Testis (tissue), 3 donors: ENCODE data around the gene GRM2. TPM values are rescaled to one million over a fixed set of nuclear protein-coding genes. Genes with fewer than 3 reads are reported as not detected.

ENCODE experiments used
- DNase-seq: peaks from one replicate; pipeline ENCODE4 v3.0.0-alpha.2; 2019
- H3K27ac ChIP-seq, 2 donors: fragments of 200-600 bp; sonication (generic); one replicate each; pipeline ENCODE4 v1.5.1; 2019
- H3K27me3 ChIP-seq: fragments of 200-600 bp; sonication (generic); one replicate; pipeline ENCODE4 v1.5.1; 2019
- H3K36me3 ChIP-seq: fragments of 200-600 bp; sonication (generic); one replicate; pipeline ENCODE4 v1.5.1; 2017; ENCODE audit warnings: low read depth; ENCODE audit errors: missing control alignments
- H3K4me1 ChIP-seq: fragments of 200-600 bp; sonication (generic); one replicate; pipeline ENCODE4 v1.5.1; 2019
- H3K4me3 ChIP-seq, 2 donors: fragments of 200-600 bp; sonication (generic); one replicate each; pipeline ENCODE4 v1.5.1; 2017 to 2019
- H3K9me3 ChIP-seq: fragments of 200-600 bp; sonication (generic); one replicate; pipeline ENCODE4 v1.5.1; 2017
- CTCF ChIP-seq, 3 experiments: fragments of 450-650 bp in 2 of 3; fragments of 200-600 bp in 1 of 3; sonication (generic) in 1 of 3; IDR thresholded peaks; one replicate each; pipeline ENCODE4 v1.5.1; 2016 to 2019; ENCODE audit warnings: antibody characterized with exemption in 3 of 3, mild to moderate bottlenecking in 2 of 3, moderate library complexity in 1 of 3
- POLR2A ChIP-seq: fragments of 450-650 bp; IDR thresholded peaks from one replicate; pipeline ENCODE4 v1.6.1; 2017; ENCODE audit warnings: antibody characterized with exemption, mild to moderate bottlenecking, moderate library complexity
- WGBS, 2 donors: methylation state at CpG; one replicate each; pipeline ENCODE4 v1.1.5; 2018; 5-methylcytosine and 5-hydroxymethylcytosine counted together
- intact Hi-C: fragments of 100-400 bp; cut with DNase I; formaldehyde crosslinking; loops from one replicate; pipeline ENCODE4 v1.15.1; 2023; ENCODE audit warnings: low total_unique reads
- polyA plus RNA-seq: library from polyadenylated mRNA; stranded (reverse); fragments of 350-450 nt; fragmentation: Illumina TruSeq; extraction: RNeasy Lipid Tissue Mini Kit (QIAGEN cat#74804); gene quantifications from one replicate; pipeline ENCODE4 v1.2.3, GENCODE V29; 2014; ENCODE audit warnings: low read depth, low replicate concordance; ENCODE audit not compliant: insufficient read depth
- total RNA-seq, 2 donors: library from RNA; depleted of rRNA; stranded (reverse); fragments of >200 nt; gene quantifications; one replicate each; pipeline ENCODE4 v1.2.3, GENCODE V29; 2016

GRM2 gene
- total and polyA plus RNA-seq, 3 donors from 2014 or later = 10.7 to 34.7 (median 16.9) TPM

- 61 to 68% methylated on average over 3 to 4 of the region's 4 CpGs for WGBS, 2 donors
- intact Hi-C loops = no loop called here
- DNase-seq = no peak
These were observed 2.8 kb downstream of the GRM2 start for GRCh38 chr3:51709675-51710074.

GRCh38 chr3:51710631-51711351 is 3.9 kb downstream of the GRM2 start:
- Histone ChIP-seq H3K27me3 (no peaks in the 10 kb centered on the region), H3K36me3 (no peaks in the 10 kb centered on the region), H3K4me1 (peaks cover 6% of the 10 kb centered on the region), H3K9me3 (no peaks in the 10 kb centered on the region), H3K4me3 (no peak overlapping the region), H3K27ac (no peak overlapping the region)
- WGBS, 2 donors = 79 to 90% methylated on average over 9 to 10 of the region's 10 CpGs
- intact Hi-C loops = no loop called here
- DNase-seq = no peak
- TF ChIP-seq POLR2A (no peak), CTCF (IDR thresholded peaks at IDR 0.05) (no peak)

More at GRCh38 chr3:51709675-51710074, 2.8 kb downstream of the GRM2 start:
- no peak overlapping the region for H3K4me3 ChIP-seq
- H3K27me3 ChIP-seq = no peaks in the 10 kb centered on the region
- H3K36me3 ChIP-seq = no peaks in the 10 kb centered on the region
- no peaks in the 10 kb centered on the region for H3K9me3 ChIP-seq
- H3K27ac ChIP-seq = no peak overlapping the region
- H3K4me1 ChIP-seq = peaks cover 6% of the 10 kb centered on the region
- no peak for TF ChIP-seq CTCF (IDR thresholded peaks at IDR 0.05)
- no peak for TF ChIP-seq POLR2A

GRCh38 chr3:51711352-51712037 is 4.6 kb downstream of the GRM2 start:
- DNase-seq = no peak
- no peak overlapping the region for H3K4me3 ChIP-seq
- H3K4me1 ChIP-seq = peaks cover 6% of the 10 kb centered on the region
- no peaks in the 10 kb centered on the region for H3K27me3 ChIP-seq
- TF ChIP-seq CTCF (IDR thresholded peaks at IDR 0.05) (no peak), POLR2A (no peak)
- H3K27ac ChIP-seq = no peak overlapping the region
- H3K9me3 ChIP-seq = no peaks in the 10 kb centered on the region
- intact Hi-C loops = no loop called here
- no peaks in the 10 kb centered on the region for H3K36me3 ChIP-seq
- WGBS, 2 donors = 80 to 82% methylated on average over 5 to 8 of the region's 8 CpGs

- H3K36me3 ChIP-seq = no peaks in the 10 kb centered on the region
- peaks cover 6% of the 10 kb centered on the region for H3K4me1 ChIP-seq
- no peaks in the 10 kb centered on the region for H3K9me3 ChIP-seq
- H3K27me3 ChIP-seq = no peaks in the 10 kb centered on the region
- no peak overlapping the region for H3K4me3 ChIP-seq
- no peak for DNase-seq
- WGBS, 2 donors = 86 to 94% methylated on average over 1 of the region's 1 CpG
- no peak overlapping the region for H3K27ac ChIP-seq
- TF ChIP-seq POLR2A = no peak
- no peak for TF ChIP-seq CTCF (IDR thresholded peaks at IDR 0.05)
- intact Hi-C loops = no loop called here
These were observed 5.2 kb downstream of the GRM2 start for GRCh38 chr3:51712038-51712420.
